Stomach (tissue), 9 donors: ENCODE results near the gene MEST. TPM values are rescaled to one million over a fixed set of nuclear protein-coding genes. Genes with fewer than 3 reads are reported as not detected.
"Not testable (repeated sequence)": the region's sequence is repeated elsewhere in the genome, so short reads cannot be mapped to it uniquely, and the experiment has no call there.

Experiments
- DNase-seq, 2 donors: peaks; one replicate each; pipeline versions ENCODE4 v3.0.0 to v3.0.0-alpha.2; 2013 to 2019
- H3K27ac ChIP-seq, 5 donors: fragments of 200-600 bp in 4 of 5; sonication (generic) in 4 of 5; one replicate each; pipeline ENCODE4 v1.5.1; 2013 to 2019; ENCODE audit warnings: mild to moderate bottlenecking in 1 of 5, moderate library complexity in 1 of 5
- H3K27me3 ChIP-seq, 3 donors: fragments of 200-600 bp; sonication (generic); one replicate each; pipeline ENCODE4 v1.5.1; 2017 to 2019; ENCODE audit warnings: mixed run types in 1 of 3
- H3K36me3 ChIP-seq, 4 donors: fragments of 200-600 bp; sonication (generic); 1 replicate in 3 of 4; 2 replicates in 1 of 4; pipeline ENCODE4 v1.5.1; 2016 to 2019
- H3K4me1 ChIP-seq, 4 donors: fragments of 200-600 bp; sonication (generic); one replicate each; pipeline ENCODE4 v1.5.1; 2016 to 2019
- H3K4me3 ChIP-seq, 4 donors: fragments of 200-600 bp; sonication (generic) in 3 of 4; one replicate each; pipeline ENCODE4 v1.5.1; 2016 to 2019; ENCODE audit warnings: mild to moderate bottlenecking in 1 of 4
- H3K9me3 ChIP-seq, 4 donors: fragments of 200-600 bp; sonication (generic); one replicate each; pipeline ENCODE4 v1.5.1; 2016 to 2019
- EP300 ChIP-seq: sonication (generic); formaldehyde crosslinking; IDR thresholded peaks from one replicate; pipeline ENCODE4 v1.6.1; 2017; ENCODE audit warnings: antibody characterized with exemption
- POLR2A ChIP-seq, 4 donors: fragments of 450-650 bp; IDR thresholded peaks; one replicate each; pipeline ENCODE4 v1.6.1; 2016; ENCODE audit warnings: antibody characterized with exemption in 4 of 4, control low read depth in 2 of 4, mild to moderate bottlenecking in 1 of 4, moderate library complexity in 1 of 4
- POLR2AphosphoS5 ChIP-seq, 3 donors: sonication (generic); formaldehyde crosslinking; IDR thresholded peaks; one replicate each; pipeline ENCODE4 v1.6.1; 2016; ENCODE audit warnings: antibody characterized with exemption in 3 of 3
- WGBS, 5 donors: extraction: QIAGEN DNeasy Blood & Tissue Kit in 3 of 5; methylation state at CpG; one replicate each; pipeline versions ENCODE4 v1.1.5 to v1.1.7; 2013 to 2018; 5-methylcytosine and 5-hydroxymethylcytosine counted together
- intact Hi-C: fragments of 100-400 bp; cut with DNase I; formaldehyde crosslinking; loops from one replicate; pipeline ENCODE4 v1.15.1; 2023; ENCODE audit warnings: low total_unique reads
- polyA plus RNA-seq, 3 donors: library from polyadenylated mRNA; stranded (reverse); fragments of 200-250 nt; gene quantifications; one replicate each; pipeline ENCODE4 v1.2.3, GENCODE V29; 2013
- total RNA-seq, 5 donors: library from RNA; depleted of rRNA; stranded (reverse); fragments of >200 nt; gene quantifications; one replicate each; pipeline versions ENCODE4 v1.1.0 to v1.2.3, GENCODE V29; 2014 to 2016
- TF ChIP-seq, protein P1 (sequence below), 7 experiments: fragments of 450-650 bp in 4 of 7; fragments of 200-600 bp in 3 of 7; sonication (generic) in 3 of 7; IDR thresholded peaks; one replicate each; pipeline ENCODE4 v1.5.1; 2016 to 2019; ENCODE audit warnings: antibody characterized with exemption in 7 of 7, control low read depth in 2 of 7, mild to moderate bottlenecking in 1 of 7
- donor health status: healthy with polysubstance abuse.
- donor health status: Bipolar disorder and iron deficiency.
- donor health status: healthy.

MEST gene
- total and polyA plus RNA-seq, 8 donors, result 3.1 to 88.7 (median 4.9) TPM; not detected in 1

DNA sequence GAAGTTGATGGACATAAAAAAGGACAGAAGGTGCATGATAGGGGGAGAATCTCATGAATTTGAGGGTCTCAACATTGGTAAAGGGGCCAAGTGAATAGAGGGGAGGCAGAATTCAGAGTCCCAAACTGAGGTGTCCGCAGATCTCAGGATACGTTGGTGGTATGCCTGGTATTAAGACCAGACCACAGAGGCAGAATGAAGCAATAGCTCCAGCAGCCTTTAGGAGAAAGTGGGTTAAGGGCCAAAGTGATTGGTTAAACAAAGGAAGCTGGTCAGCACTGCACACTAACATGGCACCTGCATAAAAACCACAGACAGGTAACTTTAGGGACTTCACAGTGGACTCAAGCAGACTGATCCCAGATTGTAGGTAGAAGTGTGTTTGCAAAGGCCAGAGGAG, 37.5 kb downstream of the MEST start:
- no peak for DNase-seq
- Histone ChIP-seq H3K4me1 (no peaks in the 10 kb centered on the region), H3K9me3 (no peaks in the 10 kb centered on the region), H3K36me3 (peaks cover 0 to 55% (median 38%) of the 10 kb centered on the region in 4 donors), H3K27ac (no peak overlapping the region), H3K27me3 (no peaks in the 10 kb centered on the region), H3K4me3 (no peak overlapping the region)
- TF ChIP-seq, protein P1, sequence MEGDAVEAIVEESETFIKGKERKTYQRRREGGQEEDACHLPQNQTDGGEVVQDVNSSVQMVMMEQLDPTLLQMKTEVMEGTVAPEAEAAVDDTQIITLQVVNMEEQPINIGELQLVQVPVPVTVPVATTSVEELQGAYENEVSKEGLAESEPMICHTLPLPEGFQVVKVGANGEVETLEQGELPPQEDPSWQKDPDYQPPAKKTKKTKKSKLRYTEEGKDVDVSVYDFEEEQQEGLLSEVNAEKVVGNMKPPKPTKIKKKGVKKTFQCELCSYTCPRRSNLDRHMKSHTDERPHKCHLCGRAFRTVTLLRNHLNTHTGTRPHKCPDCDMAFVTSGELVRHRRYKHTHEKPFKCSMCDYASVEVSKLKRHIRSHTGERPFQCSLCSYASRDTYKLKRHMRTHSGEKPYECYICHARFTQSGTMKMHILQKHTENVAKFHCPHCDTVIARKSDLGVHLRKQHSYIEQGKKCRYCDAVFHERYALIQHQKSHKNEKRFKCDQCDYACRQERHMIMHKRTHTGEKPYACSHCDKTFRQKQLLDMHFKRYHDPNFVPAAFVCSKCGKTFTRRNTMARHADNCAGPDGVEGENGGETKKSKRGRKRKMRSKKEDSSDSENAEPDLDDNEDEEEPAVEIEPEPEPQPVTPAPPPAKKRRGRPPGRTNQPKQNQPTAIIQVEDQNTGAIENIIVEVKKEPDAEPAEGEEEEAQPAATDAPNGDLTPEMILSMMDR (IDR thresholded peaks at IDR 0.05), result no peak
- TF ChIP-seq POLR2A (IDR thresholded peaks at IDR 0.05) (no peak), EP300 (no peak), POLR2AphosphoS5 (IDR thresholded peaks at IDR 0.05) (no peak)
- 88 to 98% (median 92%) methylated on average over 2 of the region's 2 CpGs for WGBS, 5 donors
- intact Hi-C loops, result no loop called here

DNA sequence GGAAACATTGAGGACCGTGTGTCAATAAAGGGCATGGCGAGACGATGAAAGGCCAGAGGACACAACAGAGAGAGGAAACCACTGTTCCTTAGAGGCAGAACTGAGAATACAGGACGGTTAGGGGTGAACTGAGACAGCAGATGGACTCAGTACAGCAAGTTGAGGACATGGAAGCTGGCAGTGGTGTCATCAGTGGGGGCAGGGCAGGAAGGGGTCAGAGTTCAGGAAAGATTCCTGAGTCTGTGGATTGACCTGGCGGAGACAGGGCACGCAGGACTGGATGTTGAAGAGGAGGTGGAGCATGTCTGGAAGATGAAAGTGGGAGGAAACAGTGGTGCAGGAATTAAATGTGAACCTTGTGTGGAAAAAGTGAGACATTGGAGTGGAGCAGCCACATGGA, 46.0 kb downstream of the MEST start:
- H3K4me3 ChIP-seq, DNase-seq, intact Hi-C loops, H3K27ac ChIP-seq, H3K9me3 ChIP-seq, H3K27me3 ChIP-seq, H3K4me1 ChIP-seq: not testable (repeated sequence)
- WGBS, 5 donors, result 86 to 96% (median 89%) methylated on average over 6 of the region's 6 CpGs
- H3K36me3 ChIP-seq, result peaks cover 0 to 54% (median 32%) of the 10 kb centered on the region in 4 donors

DNA sequence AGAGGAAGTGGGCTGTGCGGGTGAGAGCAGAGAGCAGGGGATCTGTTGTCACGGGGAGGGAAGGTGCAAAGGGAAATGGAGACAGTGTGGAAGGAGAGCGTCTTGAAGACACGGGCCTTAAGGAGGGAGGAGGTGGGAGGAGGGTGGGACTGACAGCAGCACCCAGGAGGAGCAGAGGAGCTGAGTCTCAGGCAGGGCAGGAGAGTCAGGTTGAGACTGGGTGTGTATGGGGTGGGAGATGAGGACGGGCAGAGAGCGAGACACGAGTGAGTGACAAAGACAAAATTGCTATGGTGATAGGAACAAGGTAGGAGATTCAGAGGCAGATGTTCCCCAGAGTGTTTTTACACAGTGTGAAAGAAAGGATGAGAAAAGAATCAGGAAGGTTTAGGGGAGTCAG, 49.4 kb downstream of the MEST start:
- intact Hi-C loops, H3K4me3 ChIP-seq, H3K9me3 ChIP-seq, H3K4me1 ChIP-seq, H3K27me3 ChIP-seq, DNase-seq, H3K27ac ChIP-seq: not testable (repeated sequence)
- peaks cover 0 to 44% (median 24%) of the 10 kb centered on the region in 4 donors for H3K36me3 ChIP-seq
- 89 to 94% (median 92%) methylated on average over 7 of the region's 7 CpGs for WGBS, 5 donors

DNA sequence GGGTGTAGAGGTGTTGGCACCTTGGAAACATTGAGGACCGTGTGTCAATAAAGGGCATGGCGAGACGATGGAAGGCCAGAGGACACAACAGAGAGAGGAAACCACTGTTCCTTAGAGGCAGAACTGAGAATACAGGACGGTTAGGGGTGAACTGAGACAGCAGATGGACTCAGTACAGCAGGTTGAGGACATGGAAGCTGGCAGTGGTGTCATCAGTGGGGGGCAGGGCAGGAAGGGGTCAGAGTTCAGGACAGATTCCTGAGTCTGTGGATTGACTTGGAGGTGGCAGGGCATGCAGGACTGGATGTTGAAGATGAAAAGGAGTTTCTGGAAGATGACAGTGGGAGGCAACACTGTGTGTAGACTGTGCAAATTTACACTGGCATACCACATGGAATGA, 50.4 kb downstream of the MEST start:
- intact Hi-C loops, H3K4me1 ChIP-seq, DNase-seq, H3K4me3 ChIP-seq, H3K27me3 ChIP-seq, H3K9me3 ChIP-seq, H3K27ac ChIP-seq: not testable (repeated sequence)
- WGBS, 5 donors, result 73 to 94% (median 86%) methylated on average over 4 of the region's 4 CpGs
- peaks cover 0 to 49% (median 29%) of the 10 kb centered on the region in 4 donors for H3K36me3 ChIP-seq

DNA sequence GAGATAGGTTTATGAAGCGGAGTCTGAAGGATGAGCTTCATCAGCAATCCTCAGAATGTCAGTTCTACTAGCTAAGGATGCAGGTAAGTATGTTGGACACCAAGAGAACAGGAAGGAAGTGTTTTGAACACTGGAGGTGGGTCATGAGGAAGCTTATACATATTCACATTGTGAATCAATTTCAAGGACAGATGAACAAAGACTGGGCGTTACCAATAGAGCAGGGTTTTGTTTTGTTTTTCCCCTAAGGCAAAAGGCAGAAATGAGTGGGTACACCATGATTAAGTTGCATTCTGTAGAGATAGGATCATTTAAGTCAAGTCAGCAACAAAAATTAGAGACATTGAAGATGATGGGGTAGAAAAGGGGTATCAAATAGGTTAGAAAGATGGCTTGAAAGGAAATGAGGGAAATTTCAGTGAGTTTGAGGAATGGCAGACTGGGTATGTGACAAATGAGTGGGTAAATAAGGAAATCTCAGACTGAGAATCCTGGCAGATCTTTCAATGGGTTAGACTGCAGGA, 51.7 kb downstream of the MEST start:
- Histone ChIP-seq H3K4me3 (no peak overlapping the region), H3K27me3 (no peaks in the 10 kb centered on the region), H3K36me3 (peaks cover 0 to 53% (median 39%) of the 10 kb centered on the region in 4 donors), H3K27ac (no peak overlapping the region), H3K9me3 (no peaks in the 10 kb centered on the region), H3K4me1 (no peaks in the 10 kb centered on the region)
- intact Hi-C loops, result no loop called here
- DNase-seq, result no peak
- 88 to 98% (median 94%) methylated on average over 2 of the region's 2 CpGs for WGBS, 5 donors
- TF ChIP-seq POLR2A (IDR thresholded peaks at IDR 0.05), result no peak
- TF ChIP-seq POLR2AphosphoS5 (IDR thresholded peaks at IDR 0.05), result no peak
- TF ChIP-seq EP300, result no peak

DNA sequence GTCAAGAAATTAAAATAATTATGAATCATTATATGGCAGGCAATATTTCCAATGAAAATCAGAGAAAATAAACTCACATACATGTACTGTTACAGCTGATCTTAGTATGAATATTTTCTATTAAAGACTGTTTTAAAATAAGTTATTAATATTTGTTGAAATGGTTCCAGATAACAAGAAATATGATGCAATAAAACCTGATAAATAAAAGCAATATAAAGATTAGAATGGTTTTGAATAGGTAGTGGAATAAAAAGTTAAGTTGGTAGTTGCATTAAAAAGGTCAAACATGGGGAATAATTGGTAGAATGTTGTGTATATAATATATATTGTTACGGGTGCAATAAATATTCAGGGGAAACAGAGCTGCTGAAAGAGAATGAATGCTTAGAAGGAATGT, 52.5 kb downstream of the MEST start:
- no peak overlapping the region for H3K4me3 ChIP-seq
- H3K4me1 ChIP-seq, result no peaks in the 10 kb centered on the region
- H3K36me3 ChIP-seq, result peaks cover 0 to 54% (median 39%) of the 10 kb centered on the region in 4 donors
- H3K27ac ChIP-seq, result no peak overlapping the region
- WGBS, 5 donors, result 97 to 100% (median 99%) methylated on average over 1 of the region's 1 CpG
- TF ChIP-seq EP300 (no peak), POLR2A (IDR thresholded peaks at IDR 0.05) (no peak)
- TF ChIP-seq, protein P1 (IDR thresholded peaks at IDR 0.05), result no peak
- no peak for DNase-seq
- no peaks in the 10 kb centered on the region for H3K27me3 ChIP-seq
- intact Hi-C loops, result no loop called here
- H3K9me3 ChIP-seq, result no peaks in the 10 kb centered on the region
